AG04449 (cell line): ENCODE results near the gene FBXW2.
"Not testable (repeated sequence)": the region's sequence is repeated elsewhere in the genome, so short reads cannot be mapped to it uniquely, and the experiment has no call there.

Source experiments
- CTCF ChIA-PET: fragments of 350-600 bp; formaldehyde crosslinking; extraction: SDS; loops from one replicate; lab custom pipeline; 2021; ENCODE audit warnings: antibody characterized with exemption; lab: Yijun Ruan, JAX
- POLR2A ChIA-PET: fragments of 400-600, 350-600 bp; formaldehyde crosslinking; extraction: SDS; loops from one replicate; lab custom pipeline; 2020; ENCODE audit warnings: antibody characterized with exemption, inconsistent platforms; lab: Yijun Ruan, JAX
- DNase-seq: peaks from one replicate; pipeline ENCODE4 v3.0.0-alpha.2; 2010; ENCODE audit warnings: low read depth, low spot score
- H3K4me3 ChIP-seq: 2 replicates; pipeline ENCODE4 v1.5.1; 2011; ENCODE audit warnings: low read depth, mild to moderate bottlenecking, control low read depth, low read length
- TF ChIP-seq, protein P1 (sequence below): IDR thresholded peaks from one replicate; pipeline ENCODE4 v1.5.1; 2011; ENCODE audit warnings: mild to moderate bottlenecking, moderate library complexity, low read length, control low read depth, inconsistent platforms; ENCODE audit not compliant: insufficient read depth; ENCODE audit errors: missing control alignments

The FBXW2 gene

DNA sequence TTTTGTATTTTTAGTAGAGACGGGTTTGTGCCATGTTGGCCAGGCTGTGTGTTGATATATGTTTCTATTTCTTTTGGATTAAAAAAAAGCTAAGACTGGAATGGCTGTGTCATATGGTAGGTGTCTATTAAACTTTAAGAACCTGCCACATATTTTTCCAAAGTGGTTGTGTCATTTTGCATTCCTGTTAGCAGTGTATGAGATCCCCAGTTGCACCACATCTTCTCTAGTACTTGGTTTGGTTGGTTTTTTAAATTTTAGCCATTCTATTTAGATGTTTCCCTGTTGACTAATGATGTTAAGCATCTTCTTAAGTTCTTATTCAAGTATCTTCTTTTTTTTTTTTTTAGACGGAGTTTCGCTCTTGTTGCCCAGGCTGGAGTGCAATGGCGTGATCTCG lies 42.8 kb downstream of the FBXW2 start:
- CTCF ChIA-PET = interaction anchor here (0.6 to 2.6 kb wide), 2 partner anchors 235 to 309 kb away, joined by 3 to 11 read pairs; no protein-coding TSS in a partner anchor
- TF ChIP-seq, protein P1, sequence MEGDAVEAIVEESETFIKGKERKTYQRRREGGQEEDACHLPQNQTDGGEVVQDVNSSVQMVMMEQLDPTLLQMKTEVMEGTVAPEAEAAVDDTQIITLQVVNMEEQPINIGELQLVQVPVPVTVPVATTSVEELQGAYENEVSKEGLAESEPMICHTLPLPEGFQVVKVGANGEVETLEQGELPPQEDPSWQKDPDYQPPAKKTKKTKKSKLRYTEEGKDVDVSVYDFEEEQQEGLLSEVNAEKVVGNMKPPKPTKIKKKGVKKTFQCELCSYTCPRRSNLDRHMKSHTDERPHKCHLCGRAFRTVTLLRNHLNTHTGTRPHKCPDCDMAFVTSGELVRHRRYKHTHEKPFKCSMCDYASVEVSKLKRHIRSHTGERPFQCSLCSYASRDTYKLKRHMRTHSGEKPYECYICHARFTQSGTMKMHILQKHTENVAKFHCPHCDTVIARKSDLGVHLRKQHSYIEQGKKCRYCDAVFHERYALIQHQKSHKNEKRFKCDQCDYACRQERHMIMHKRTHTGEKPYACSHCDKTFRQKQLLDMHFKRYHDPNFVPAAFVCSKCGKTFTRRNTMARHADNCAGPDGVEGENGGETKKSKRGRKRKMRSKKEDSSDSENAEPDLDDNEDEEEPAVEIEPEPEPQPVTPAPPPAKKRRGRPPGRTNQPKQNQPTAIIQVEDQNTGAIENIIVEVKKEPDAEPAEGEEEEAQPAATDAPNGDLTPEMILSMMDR = no peak
- POLR2A ChIA-PET = no interaction called here
- peak; percentile 26 for DNase-seq
- no peak overlapping the region for H3K4me3 ChIP-seq

DNA sequence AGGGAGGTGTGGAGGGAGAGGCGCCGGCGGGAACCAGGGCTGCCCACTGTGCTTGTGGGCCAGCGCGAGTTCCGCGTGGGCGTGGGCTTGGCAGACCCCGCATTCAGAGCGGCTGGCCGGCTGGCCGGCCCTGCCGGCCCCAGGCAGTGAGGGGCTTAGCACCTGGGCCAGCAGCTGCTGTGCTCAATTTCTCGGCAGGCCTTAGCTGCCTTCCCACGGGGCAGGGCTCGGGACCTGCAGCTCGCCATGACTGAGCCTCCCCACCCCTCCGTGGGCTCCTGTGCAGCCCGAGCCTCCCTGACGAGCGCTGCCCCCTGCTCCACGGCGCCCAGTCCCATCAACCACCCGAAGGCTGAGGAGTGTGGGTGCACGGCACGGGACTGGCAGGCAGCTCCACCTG lies 46.9 kb downstream of the FBXW2 start:
- H3K4me3 ChIP-seq, POLR2A ChIA-PET, DNase-seq: not testable (repeated sequence)
- CTCF ChIA-PET = interaction anchor here (1.5 to 1.9 kb wide), 2 partner anchors 9 to 314 kb away, joined by 4 to 9 read pairs; no protein-coding TSS in a partner anchor

DNA sequence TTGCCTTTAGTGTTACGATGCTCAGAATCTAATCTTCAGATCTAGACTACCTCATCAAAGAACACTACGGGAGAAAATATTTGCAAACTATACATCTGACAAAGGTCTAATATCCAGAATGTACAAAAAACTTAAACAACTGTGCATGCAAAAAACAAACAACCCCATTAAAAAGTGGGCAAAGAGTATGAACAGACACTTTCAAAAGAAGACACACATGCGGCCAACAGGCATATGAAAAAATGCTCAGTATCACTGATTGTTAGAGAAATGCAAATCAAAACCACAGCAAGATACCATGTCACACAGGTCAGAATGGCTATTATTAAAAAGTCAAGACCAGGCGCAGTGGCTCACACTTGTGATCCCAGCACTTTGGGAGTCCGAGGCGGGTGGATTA lies 47.9 kb downstream of the FBXW2 start:
- CTCF ChIA-PET = interaction anchor here (1.5 to 1.9 kb wide), 2 partner anchors 10 to 127 kb away, joined by 3 to 9 read pairs; no protein-coding TSS in a partner anchor
- no peak overlapping the region for H3K4me3 ChIP-seq
- no peak for DNase-seq
- POLR2A ChIA-PET = no interaction called here
- TF ChIP-seq, protein P1 = no peak

DNA sequence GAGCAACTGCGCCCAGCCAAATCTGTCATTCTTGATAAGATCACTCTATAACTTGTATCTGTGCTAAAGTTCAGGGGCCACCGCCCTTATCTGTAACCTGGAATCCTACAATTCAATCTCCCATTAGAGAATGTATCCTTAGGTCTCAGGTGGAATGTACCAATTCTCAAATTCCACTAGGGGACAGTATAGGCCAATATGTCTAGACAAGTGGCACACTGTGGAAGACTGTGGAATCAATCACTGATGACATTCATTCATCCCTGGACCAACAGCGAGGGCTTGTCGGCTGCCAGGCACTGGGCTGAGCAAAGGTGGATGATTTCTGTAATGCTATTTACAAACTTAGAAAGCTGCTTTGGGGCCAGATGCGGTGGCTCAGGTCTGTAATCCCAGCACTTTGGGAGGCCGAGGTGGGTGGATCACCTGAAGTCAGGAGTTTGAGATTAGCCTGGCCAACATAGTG lies 50.2 kb downstream of the FBXW2 start:
- ChIA-PET CTCF (interaction anchor here (0.7 to 2.2 kb wide), 9 partner anchors 10 to 657 kb away, joined by 3 to 9 read pairs (median 3); no protein-coding TSS in a partner anchor), POLR2A (no interaction called here)
- DNase-seq = no peak
- TF ChIP-seq, protein P1 = peak; percentile 28
- no peak overlapping the region for H3K4me3 ChIP-seq

- no peak for DNase-seq
- ChIA-PET CTCF (interaction anchor here (1.0 to 2.2 kb wide), 5 partner anchors 14 to 119 kb away, joined by 3 to 8 read pairs (median 6); no protein-coding TSS in a partner anchor), POLR2A (no interaction called here)
- TF ChIP-seq, protein P1 = no peak
- no peak overlapping the region for H3K4me3 ChIP-seq
Measured at GRCh38 chr9:120741701-120742100, 51.5 kb downstream of the FBXW2 start.

- CTCF ChIA-PET = interaction anchor here (1.4 to 2.2 kb wide), 3 partner anchors 11 to 119 kb away, joined by 6 to 8 read pairs (median 6); no protein-coding TSS in a partner anchor
Measured at GRCh38 chr9:120741191-120741590, 52.0 kb downstream of the FBXW2 start.

More at GRCh38 chr9:120741191-120741590, 52.0 kb downstream of the FBXW2 start:
- TF ChIP-seq, protein P1 = no peak
- no peak for DNase-seq
- POLR2A ChIA-PET = no interaction called here
- H3K4me3 ChIP-seq = no peak overlapping the region
